NCI-H226 (cell line): ENCODE results near the gene SH3RF3.
A peak's percentile ranks its signal among the peaks of the same experiment; 100 is the strongest.

ENCODE experiments used
- DNase-seq: peaks from one replicate; pipeline ENCODE4 v3.0.0-alpha.2; 2015

The SH3RF3 gene

GRCh38 chr2:109356324-109357035 lies 227.5 kb downstream of the SH3RF3 start:
- no peak for DNase-seq

GRCh38 chr2:109364217-109364616 lies 235.2 kb downstream of the SH3RF3 start:
- DNase-seq: no peak

DNA sequence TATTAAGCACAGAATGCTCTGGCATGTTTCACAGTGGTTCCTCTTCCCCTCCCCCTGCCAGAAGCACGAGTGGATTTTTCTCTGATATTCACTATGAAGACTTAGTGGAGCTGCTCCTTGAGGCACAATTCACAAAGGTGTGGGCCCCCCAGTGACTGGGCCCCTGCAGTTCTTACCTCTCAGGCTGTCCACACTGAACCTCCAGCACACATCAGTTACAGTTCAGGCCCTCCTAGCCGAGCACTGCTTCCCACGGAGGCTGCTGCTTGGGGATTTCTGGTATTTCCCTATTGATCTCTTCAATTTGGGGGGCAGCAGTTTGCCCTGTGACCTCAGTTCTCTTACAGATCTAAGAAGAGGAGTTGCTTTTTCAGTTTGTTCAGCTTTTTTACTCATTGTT lies 236.1 kb downstream of the SH3RF3 start:
- no peak for DNase-seq

GRCh38 chr2:109367683-109368082 lies 238.7 kb downstream of the SH3RF3 start:
- no peak for DNase-seq

DNA sequence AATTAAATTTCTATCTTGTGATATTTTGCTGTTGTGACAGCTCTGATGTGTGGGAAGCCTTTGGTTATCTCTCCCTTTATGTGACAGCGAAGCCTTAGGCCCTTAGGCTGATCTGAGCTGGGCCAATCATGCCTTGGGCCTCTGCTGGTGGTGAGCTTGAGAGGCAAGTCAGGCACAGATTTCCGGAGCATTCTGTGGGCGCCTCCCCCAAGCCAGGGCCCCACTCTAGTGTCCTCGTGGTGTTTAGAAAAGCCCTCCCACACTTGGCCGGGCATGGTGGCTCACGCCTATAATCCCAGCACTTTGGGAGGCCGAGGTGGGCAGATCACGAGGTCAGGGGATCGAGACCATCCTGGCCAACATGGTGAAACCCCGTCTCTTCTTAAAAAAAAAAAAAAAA lies 239.8 kb downstream of the SH3RF3 start:
- DNase-seq: no peak

- no peak for DNase-seq
These were observed 240.7 kb downstream of the SH3RF3 start for GRCh38 chr2:109369671-109370191.

DNA sequence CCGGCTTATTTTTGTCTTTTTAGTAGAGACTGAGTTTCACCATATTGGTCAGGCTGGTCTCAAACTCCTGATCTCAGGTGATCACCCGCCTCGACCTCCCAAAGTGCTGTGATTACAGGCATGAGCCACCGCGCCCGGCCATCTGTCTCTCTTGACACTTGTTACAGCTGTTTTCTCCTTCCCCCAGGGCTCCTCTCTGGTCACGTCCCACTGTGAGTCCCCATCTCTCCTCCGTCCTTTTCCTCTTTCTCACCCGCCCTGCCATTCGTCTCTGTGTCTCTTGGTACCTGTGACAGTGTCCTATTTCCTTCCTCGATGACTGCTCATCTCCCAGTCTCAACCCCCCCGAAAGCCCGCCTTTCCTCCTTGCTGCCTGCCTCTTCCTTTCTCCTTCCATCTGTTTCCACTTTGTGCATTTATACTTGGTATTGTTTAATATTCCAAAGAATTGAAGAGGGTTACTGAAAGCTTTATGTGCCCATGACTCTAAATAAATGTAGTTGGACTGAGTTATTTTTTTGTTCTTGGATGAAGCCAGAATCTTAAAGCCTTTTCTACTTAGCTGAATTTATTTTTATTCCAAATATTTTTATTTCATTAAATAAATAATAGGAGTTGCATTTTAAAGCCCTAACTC lies 241.5 kb downstream of the SH3RF3 start:
- DNase-seq: no peak

DNA sequence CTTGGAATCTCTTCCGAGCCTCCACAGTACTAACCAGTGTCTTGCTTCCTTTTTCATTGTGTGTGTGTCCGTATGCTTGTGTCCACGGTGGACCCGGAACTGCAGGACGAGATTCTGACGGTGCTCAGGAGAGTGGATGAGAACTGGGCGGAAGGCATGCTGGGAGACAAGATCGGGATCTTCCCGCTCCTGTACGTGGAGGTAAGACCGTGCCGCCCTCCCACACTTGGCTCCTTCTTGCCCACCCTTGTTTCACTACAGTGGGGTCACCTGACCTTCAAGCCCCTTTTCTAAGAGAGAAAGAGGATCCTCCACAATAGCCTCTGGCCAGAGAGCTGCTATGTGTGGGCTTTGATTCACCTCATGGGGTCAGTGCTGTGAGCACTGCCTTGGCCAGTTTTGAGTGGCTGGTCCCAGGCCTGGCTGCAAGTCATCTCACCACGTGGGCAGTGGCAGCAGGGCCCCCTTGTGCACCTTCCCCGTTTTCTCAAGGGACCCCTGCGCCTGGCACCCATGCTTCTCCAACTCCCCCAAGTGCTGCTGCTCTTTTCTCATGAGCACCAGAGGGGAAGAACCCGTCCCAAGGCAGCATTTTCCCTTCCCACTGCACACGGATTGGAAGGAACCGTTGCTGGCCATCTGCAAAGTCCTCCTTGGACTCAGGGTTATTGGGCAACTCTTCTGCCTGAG lies 242.6 kb downstream of the SH3RF3 start:
- no peak for DNase-seq

GRCh38 chr2:109372171-109372568 lies 243.2 kb downstream of the SH3RF3 start:
- no peak for DNase-seq

DNA sequence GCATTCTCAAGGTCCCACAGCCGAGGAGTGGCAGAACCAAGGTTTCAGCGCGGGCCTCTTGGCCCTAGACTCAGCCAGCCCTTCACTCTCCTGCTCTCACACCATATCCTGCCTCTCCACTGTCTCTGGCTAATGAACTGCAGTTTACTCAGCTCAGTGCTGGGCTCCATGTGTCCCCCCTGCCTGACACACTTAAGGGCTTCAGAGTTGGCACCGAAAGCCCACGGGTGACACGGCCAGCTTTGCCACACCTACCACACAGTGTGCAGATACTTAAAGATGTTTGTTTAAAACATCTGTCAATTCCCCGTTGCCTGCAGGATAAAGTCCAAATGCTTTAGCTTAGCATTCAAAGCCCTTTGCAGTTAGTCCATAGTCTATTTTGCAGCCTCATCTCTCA lies 243.6 kb downstream of the SH3RF3 start:
- no peak for DNase-seq

DNA sequence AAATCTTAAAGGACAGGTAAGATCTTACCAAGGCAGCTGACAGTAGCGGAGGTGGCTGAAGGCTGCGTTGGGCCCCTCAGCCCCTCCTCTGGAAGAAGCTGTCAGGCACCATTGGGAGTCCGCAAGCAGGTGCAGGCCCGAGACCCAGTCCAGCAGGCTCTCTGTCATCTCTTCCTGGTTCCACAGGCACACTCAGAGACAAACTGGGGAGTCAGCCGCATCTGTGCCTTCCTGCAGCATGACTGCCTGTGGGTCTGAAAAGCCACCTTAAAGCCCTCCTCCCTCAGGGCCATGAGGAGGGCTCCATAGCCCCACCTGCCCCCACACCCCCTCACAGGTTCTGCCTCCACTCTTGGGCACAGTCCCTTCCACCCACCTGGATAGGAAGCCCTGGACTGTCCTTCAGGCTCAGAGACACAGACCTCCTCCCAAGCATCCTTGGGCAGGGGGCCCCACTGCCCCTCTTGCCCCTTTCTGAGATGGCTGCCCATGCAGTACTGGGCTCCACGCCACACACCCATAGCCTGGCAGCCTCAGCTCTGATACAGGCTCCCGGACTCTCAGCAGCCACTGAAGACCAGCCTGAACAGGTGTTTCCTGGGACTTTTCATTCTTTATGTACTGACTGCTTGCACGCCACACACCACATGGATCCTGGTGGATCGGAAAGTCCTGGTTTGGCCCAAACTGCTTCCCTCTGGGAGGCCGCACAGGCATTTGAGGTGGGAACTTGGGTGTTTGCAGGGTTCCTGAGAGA lies 245.0 kb downstream of the SH3RF3 start:
- no peak for DNase-seq

DNA sequence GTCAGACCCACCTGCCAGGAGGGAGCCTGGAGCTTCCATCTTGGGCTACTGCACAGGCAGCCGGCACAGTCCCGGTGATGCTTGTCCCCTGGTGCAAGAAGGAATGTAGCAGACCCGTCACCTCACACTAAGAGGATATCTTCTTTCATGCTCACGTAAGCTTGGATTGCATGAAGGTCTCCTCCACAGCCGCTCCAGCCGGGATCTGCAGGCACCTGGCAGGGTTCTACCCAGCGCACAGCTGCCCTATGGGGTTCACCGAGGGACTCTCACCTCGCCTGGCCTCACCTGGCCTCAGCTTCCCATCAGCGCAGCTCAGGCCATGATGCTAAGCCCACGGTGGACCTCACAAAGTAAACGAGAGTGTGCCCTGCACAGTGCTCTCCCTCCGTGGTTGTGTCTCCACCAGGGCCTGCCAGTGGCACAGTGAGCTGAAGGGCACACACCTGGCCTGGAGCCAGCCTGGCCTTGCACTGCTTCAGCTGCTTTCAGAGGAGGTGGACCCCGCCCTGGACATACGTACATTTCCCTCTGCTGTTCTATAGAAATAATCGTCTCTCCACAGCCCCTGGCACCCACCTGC lies 245.6 kb downstream of the SH3RF3 start:
- no peak for DNase-seq

GRCh38 chr2:109375131-109375561 lies 246.1 kb downstream of the SH3RF3 start:
- no peak for DNase-seq

- no peak for DNase-seq
These were observed 246.7 kb downstream of the SH3RF3 start for GRCh38 chr2:109375656-109376055.

DNA sequence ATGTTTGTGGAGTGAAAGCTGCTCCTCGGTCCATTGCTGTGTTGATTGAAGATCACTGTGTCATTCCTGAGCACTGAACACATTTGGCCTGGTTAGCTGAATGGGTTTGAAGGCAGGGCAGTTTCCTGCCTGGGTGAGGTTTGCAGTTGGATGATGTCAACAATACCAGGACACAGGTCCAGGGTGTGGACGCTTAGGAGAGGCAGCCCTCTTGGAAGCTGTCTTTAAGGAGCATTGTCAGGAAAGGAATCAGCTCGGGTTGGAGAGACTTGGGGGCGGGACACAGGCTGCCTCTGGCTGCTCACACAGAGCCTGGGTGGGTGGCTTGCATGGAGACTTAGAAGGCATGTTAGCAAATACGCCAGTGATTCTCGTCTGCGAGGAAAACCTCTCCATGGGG lies 247.1 kb downstream of the SH3RF3 start:
- DNase-seq: peak; percentile 22

DNA sequence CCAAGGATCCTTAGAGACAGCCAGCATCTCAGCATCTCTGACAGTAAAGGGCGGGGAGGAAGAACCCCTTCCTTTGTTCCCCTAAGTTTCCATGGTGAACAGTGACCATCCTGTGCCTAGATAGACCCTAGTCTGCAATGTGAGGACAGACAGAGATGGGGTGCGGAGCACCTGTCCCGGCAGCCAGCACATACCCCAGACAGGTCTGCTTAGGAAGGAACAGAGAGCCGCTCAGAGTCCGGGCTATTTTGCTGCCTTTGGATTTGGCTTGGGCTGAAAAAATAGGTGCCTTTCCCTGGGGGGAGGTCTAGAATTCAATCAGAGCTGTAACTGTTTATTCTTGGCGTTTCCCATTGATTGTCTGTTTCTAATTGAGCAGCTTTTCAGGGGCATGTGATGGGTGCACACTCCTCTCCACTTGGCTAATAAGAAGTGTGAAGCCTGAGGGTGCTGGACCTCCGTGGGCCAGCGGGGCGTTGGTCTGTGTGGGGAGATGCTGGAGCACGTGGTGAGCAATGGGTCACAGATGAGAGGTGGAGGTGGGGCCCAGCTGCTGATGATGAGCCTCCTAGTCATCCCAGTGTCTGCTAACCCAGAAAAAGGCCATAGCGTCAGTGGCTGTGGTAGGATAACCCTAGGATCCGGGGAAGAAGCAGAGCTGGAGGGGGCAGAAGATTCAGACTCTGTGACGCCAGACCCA lies 247.9 kb downstream of the SH3RF3 start:
- no peak for DNase-seq

- DNase-seq: no peak
These were observed 249.0 kb downstream of the SH3RF3 start for GRCh38 chr2:109377976-109378375.

DNA sequence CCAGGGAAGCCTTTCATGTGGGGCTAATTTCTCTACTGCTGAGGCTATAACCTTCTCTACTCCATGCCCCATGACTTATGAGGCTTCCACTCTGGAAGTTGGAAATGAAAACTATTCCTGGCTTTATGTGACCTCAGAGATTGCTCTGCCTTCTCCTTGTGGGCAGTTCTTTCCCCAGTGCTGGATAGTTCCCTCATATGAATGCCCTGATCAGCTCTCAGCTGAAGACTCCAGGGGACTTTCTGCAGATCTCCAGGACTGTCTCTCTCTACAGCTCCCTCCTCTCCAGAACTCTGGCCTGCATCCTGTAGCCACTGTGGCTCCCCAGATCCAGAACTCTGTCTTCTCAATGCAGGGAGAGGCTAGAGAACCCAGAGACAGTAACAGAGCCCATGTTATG lies 249.7 kb downstream of the SH3RF3 start:
- DNase-seq: no peak

- DNase-seq: no peak
These were observed 250.5 kb downstream of the SH3RF3 start for GRCh38 chr2:109379507-109379906.

DNA sequence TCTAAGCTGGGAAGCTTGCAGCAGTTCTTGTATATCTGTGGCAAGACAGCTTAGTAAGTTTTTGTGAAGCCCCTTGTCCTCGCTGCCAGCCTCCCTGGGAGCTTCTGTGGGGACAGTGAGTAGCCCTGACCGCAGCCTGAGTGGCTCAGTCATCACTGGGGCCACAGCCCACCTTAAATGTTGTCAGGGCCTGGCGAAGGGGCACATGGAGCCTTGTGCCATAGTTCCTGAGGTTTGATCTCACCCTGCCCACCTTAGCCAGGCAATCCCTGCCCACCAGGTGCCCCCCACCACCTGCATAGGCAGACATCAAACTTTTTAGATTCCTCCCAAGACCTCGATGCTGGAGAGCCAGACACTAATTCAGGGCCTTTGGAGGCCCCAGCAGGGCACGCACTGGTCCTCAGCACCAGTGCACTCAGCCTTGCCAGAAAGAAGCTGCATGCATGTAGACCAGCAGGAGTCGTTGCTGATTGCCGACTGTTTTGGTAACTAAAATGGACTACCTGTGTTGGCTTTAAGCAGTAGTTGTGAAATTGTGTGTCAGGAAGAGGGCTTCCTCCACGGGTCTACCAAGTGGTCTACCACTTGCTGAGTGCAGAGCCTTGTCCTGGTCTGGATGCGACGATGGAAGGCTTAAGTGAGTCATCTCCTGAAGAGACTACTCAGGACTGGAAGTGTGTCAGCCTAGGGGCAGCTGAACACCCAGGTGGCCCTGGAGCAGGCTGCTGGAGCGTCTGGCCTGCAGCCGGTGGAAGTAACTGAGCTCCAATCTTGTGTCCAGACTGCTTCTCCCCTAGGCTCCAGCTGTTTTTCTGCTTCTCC lies 251.7 kb downstream of the SH3RF3 start:
- no peak for DNase-seq

GRCh38 chr2:109381327-109381820 lies 252.4 kb downstream of the SH3RF3 start:
- DNase-seq: no peak
